ENCODE measurements around the gene NCOA7. TPM values are rescaled to one million over a fixed set of nuclear protein-coding genes. Genes with fewer than 3 reads are reported as not detected.

NCOA7 gene
- total RNA-seq, 1 donor from 2014 or later, result 21.1 TPM

DNA sequence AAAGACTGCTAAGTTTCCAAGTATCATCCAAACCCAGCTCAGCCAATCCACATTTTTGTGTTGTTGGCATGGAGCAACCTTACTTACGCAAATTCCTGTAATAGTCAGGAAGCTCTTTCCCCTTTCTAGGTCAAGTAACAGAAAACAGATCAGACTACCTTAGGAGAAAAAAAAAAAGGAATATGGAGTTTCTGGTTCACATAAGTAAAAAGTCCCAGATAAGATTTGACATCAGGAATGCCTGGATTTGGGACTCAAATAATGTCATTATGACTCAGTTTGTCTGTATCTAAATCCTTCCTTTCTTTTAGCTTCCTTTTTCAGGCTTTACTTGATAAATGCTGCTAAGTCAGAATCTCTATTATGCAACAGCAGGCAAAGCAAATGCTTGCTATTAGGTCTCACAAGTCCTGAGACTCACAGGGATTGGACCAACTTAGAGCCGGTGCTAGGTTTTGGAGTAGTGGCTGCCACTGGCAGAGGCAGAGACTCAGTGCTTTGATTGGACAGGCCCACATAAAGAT, 44.5 kb downstream of the NCOA7 start:
- no peak for DNase-seq (ENCODE audit: low read depth)
- Histone ChIP-seq H3K4me3 (ENCODE audit: low read depth, low read length) (no peak overlapping the region), H3K27me3 (ENCODE audit: control insufficient read depth, insufficient read depth, low read length) (no peaks in the 10 kb centered on the region)

DNA sequence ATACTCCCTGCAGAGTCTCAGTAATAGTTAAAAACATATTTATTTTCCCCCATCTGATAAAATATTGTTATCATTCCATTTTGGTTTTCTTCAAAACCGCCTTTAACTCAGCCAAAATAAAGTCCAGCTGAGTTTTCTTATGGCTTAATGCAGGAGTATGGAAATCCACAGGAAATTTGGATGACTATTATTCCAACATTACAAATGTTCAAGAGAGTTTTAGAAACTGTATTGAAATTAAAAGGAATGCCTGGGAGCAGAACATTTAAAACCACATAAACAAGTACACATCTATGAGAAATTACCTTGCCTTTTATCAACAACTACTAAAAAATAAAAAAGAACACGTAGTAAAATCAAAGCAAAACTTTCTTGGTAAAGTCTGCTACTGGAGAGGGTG, 45.7 kb downstream of the NCOA7 start:
- Histone ChIP-seq H3K27me3 (ENCODE audit: control insufficient read depth, insufficient read depth, low read length) (no peaks in the 10 kb centered on the region), H3K4me3 (ENCODE audit: low read depth, low read length) (no peak overlapping the region), H3K36me3 (ENCODE audit: control insufficient read depth, insufficient read depth, low read length) (no peaks in the 10 kb centered on the region)
- TF ChIP-seq, protein P1, sequence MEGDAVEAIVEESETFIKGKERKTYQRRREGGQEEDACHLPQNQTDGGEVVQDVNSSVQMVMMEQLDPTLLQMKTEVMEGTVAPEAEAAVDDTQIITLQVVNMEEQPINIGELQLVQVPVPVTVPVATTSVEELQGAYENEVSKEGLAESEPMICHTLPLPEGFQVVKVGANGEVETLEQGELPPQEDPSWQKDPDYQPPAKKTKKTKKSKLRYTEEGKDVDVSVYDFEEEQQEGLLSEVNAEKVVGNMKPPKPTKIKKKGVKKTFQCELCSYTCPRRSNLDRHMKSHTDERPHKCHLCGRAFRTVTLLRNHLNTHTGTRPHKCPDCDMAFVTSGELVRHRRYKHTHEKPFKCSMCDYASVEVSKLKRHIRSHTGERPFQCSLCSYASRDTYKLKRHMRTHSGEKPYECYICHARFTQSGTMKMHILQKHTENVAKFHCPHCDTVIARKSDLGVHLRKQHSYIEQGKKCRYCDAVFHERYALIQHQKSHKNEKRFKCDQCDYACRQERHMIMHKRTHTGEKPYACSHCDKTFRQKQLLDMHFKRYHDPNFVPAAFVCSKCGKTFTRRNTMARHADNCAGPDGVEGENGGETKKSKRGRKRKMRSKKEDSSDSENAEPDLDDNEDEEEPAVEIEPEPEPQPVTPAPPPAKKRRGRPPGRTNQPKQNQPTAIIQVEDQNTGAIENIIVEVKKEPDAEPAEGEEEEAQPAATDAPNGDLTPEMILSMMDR (IDR thresholded peaks at IDR 0.05; ENCODE audit: insufficient read depth, low read length, poor library complexity, severe bottlenecking), result no peak
- DNase-seq (ENCODE audit: low read depth), result no peak

More for the DNA sequence above, 44.5 kb downstream of the NCOA7 start:
- TF ChIP-seq, protein P1 (IDR thresholded peaks at IDR 0.05; ENCODE audit: insufficient read depth, low read length, poor library complexity, severe bottlenecking), result no peak
- no peaks in the 10 kb centered on the region for H3K36me3 ChIP-seq (ENCODE audit: control insufficient read depth, insufficient read depth, low read length)

DNA sequence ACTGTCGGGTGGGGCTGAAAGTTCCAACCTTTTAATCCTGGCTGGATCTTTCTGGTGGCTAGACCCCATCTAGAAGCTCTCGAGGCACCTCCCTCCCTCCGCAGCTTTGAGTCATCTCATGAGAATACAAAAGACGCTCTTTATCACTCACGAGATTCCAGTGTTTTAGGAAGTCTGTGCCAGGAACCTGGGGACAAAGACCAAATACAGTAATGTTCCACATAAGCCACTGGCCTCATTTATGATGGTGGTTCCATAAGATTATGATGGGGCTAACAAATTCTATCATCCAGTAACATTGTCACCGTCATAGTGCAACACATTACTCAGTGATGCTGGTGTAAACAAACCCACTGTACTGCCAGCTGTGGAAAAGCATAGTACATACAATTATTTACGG, 48.7 kb downstream of the NCOA7 start:
- no peaks in the 10 kb centered on the region for H3K27me3 ChIP-seq (ENCODE audit: control insufficient read depth, insufficient read depth, low read length)
- DNase-seq (ENCODE audit: low read depth), result no peak
- no peaks in the 10 kb centered on the region for H3K36me3 ChIP-seq (ENCODE audit: control insufficient read depth, insufficient read depth, low read length)
- TF ChIP-seq, protein P1 (IDR thresholded peaks at IDR 0.05; ENCODE audit: insufficient read depth, low read length, poor library complexity, severe bottlenecking), result no peak
- no peak overlapping the region for H3K4me3 ChIP-seq (ENCODE audit: low read depth, low read length)

GRCh38 chr6:125839879-125840278, 49.1 kb downstream of the NCOA7 start:
- Histone ChIP-seq H3K27me3 (ENCODE audit: control insufficient read depth, insufficient read depth, low read length) (no peaks in the 10 kb centered on the region), H3K36me3 (ENCODE audit: control insufficient read depth, insufficient read depth, low read length) (no peaks in the 10 kb centered on the region), H3K4me3 (ENCODE audit: low read depth, low read length) (no peak overlapping the region)
- no peak for DNase-seq (ENCODE audit: low read depth)
- TF ChIP-seq, protein P1 (IDR thresholded peaks at IDR 0.05; ENCODE audit: insufficient read depth, low read length, poor library complexity, severe bottlenecking), result no peak

DNA sequence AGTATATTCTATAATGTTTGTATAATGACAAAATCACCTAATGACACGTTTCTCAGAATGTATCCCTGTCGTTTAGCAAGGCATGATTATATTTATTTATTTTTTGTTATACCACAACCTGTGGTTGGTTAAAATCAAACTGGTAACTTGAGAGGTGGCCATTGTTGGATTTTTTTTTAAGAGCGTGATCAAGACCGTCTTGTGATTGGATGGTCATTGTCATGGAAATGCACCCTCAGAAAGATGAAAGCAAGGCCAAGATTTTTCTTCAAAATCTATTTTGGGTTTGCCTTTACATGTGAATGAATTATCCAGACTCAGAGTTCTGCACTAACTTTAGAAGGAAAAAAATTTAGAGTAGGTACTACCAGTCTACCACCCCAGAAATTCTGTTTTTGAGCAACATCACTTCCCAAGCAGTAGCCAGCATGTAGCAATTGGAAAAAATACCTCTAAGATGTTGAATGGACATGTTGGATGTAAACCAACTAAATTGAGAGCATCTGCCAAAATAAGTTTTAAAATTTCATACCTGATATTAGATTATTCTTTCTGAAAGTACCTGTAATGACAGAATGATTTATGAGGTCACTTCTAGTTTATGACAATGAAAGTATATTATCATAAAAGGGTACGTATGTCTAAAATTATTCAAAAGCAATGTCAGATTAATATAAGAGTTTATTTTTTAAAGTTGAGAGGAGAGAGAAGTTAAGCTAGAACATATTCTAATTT, 50.8 kb downstream of the NCOA7 start:
- TF ChIP-seq, protein P1 (IDR thresholded peaks at IDR 0.05; ENCODE audit: insufficient read depth, low read length, poor library complexity, severe bottlenecking), result no peak
- no peaks in the 10 kb centered on the region for H3K27me3 ChIP-seq (ENCODE audit: control insufficient read depth, insufficient read depth, low read length)
- no peak overlapping the region for H3K4me3 ChIP-seq (ENCODE audit: low read depth, low read length)
- no peak for DNase-seq (ENCODE audit: low read depth)
- H3K36me3 ChIP-seq (ENCODE audit: control insufficient read depth, insufficient read depth, low read length), result no peaks in the 10 kb centered on the region

All from kidney epithelial cell (primary cell).